Thyroid gland (tissue), 4 donors: ENCODE data around the gene NHERF2.

Source experiments
- CTCF ChIP-seq, 6 experiments: fragments of 200-600 bp in 3 of 6; fragments of 450-650 bp in 3 of 6; sonication (generic) in 3 of 6; IDR thresholded peaks; one replicate each; pipeline ENCODE4 v1.5.1; 2016 to 2019; ENCODE audit warnings: antibody characterized with exemption in 6 of 6, mild to moderate bottlenecking in 2 of 6, inconsistent platforms in 1 of 6, moderate library complexity in 1 of 6
- POLR2A ChIP-seq, 2 donors: fragments of 450-650 bp; IDR thresholded peaks; one replicate each; pipeline ENCODE4 v1.6.1; 2017; ENCODE audit warnings: antibody characterized with exemption in 2 of 2, mild to moderate bottlenecking in 2 of 2, moderate library complexity in 1 of 2

DNA sequence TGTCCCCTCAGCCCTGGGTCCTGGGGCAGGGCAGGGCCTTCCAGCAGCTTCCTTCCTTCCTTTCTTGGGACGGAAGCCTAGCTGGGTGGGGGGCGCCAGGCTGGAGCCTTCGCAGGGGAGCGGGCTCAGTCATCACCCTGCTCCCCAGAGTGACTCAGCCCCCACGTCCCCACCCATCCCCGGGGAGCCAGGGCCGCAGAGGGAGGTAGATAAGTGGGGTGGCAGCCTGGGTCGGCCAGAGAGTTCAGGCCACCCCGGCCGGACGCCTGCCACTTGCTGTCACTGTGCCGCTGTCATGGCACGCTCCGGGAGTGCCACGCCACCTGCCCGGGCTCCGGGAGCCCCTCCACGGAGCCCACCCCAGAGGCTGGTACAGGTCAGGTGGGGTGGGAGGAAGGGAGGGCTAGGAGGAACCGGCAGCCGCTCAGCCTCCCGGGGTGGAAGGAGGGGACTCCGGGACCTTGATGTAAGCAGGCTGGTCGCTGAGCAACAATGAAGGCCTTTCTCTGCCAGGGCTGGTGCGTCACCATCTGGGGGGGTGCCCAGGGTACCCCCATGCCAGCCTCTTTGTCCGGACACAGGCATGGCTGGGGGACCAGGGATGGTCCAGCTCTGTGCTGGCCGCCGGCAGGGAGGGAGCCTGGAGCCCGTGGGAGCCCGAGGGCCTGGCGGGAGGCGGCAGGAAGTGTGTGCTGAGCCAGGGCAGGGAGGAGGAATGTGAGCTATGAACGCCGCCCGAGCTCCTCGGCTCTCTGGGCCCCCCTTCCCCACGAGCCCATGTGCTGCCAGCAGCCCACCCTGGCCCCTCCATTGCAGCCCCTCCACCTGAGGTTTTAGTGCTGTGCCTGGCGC lies 6.6 kb downstream of the NHERF2 start:
- TF ChIP-seq CTCF (IDR thresholded peaks at IDR 0.05) (no peak), POLR2A (IDR thresholded peaks at IDR 0.05) (no peak)
